MM.1S (cell line): ENCODE measurements around the gene PLCH2.

Experiments
- DNase-seq: peaks from one replicate; pipeline ENCODE4 v3.0.0-alpha.2; 2015
- H2AFZ ChIP-seq: fragments of 300-600 bp; sonication (generic); 2 replicates; pipeline ENCODE4 v1.6.0; 2016; ENCODE audit warnings: antibody characterized with exemption, low read length
- H3F3A ChIP-seq: fragments of 300-600 bp; sonication (generic); 2 replicates; pipeline ENCODE4 v1.6.1; 2016; ENCODE audit warnings: mild to moderate bottlenecking, antibody characterized with exemption, low read length, moderate library complexity, mixed read lengths; ENCODE audit not compliant: insufficient read depth
- H3K27ac ChIP-seq: fragments of 300-600 bp; sonication (generic); 2 replicates; pipeline ENCODE4 v1.5.1; 2016; ENCODE audit warnings: mild to moderate bottlenecking, low read length
- H3K27me3 ChIP-seq: fragments of 300-600 bp; sonication (generic); replicated peaks from 2 replicates; pipeline ENCODE4 v1.6.0; 2016; ENCODE audit warnings: low read length; ENCODE audit not compliant: insufficient read depth
- H3K36me3 ChIP-seq: fragments of 300-600 bp; sonication (generic); replicated peaks from 2 replicates; pipeline ENCODE4 v1.6.1; 2016; ENCODE audit warnings: mild to moderate bottlenecking, low read length, mixed read lengths; ENCODE audit not compliant: insufficient read depth
- H3K4me1 ChIP-seq: fragments of 300-600 bp; sonication (generic); 2 replicates; pipeline ENCODE4 v1.6.1; 2016; ENCODE audit warnings: low read length, mixed read lengths
- H3K4me2 ChIP-seq: fragments of 300-600 bp; sonication (generic); 2 replicates; pipeline ENCODE4 v1.6.0; 2016; ENCODE audit warnings: low read depth, low read length
- H3K4me3 ChIP-seq: fragments of 300-600 bp; sonication (generic); 2 replicates; pipeline ENCODE4 v1.5.1; 2016; ENCODE audit warnings: low read length, mixed read lengths
- H3K79me2 ChIP-seq: fragments of 300-600 bp; sonication (generic); 2 replicates; pipeline ENCODE4 v1.6.1; 2016; ENCODE audit warnings: mixed run types, low read length, mixed read lengths
- H3K9ac ChIP-seq: fragments of 300-600 bp; sonication (generic); 2 replicates; pipeline ENCODE4 v1.6.1; 2016; ENCODE audit warnings: low read length, mixed read lengths
- H3K9me2 ChIP-seq: fragments of 300-600 bp; sonication (generic); replicated peaks from 2 replicates; pipeline ENCODE4 v1.6.1; 2016; ENCODE audit warnings: mild to moderate bottlenecking, low read length, mixed read lengths; ENCODE audit not compliant: insufficient read depth
- H3K9me3 ChIP-seq: fragments of 300-600 bp; sonication (generic); replicated peaks from 2 replicates; pipeline ENCODE4 v1.6.1; 2016; ENCODE audit warnings: mild to moderate bottlenecking, low read length, mixed read lengths; ENCODE audit not compliant: insufficient read depth
- H4K20me1 ChIP-seq: fragments of 300-600 bp; sonication (generic); 2 replicates; pipeline ENCODE4 v1.6.1; 2016; ENCODE audit warnings: mild to moderate bottlenecking, low read length, moderate library complexity, mixed read lengths; ENCODE audit not compliant: insufficient read depth
- EZH2 ChIP-seq: fragments of 300-600 bp; sonication (generic); optimal IDR thresholded peaks from 2 replicates; pipeline ENCODE3; 2017; ENCODE audit warnings: low read depth, mild to moderate bottlenecking, antibody characterized with exemption, low read length, mixed read lengths
- EZH2phosphoT487 ChIP-seq: fragments of 300-600 bp; sonication (generic); IDR thresholded peaks from 2 replicates; pipeline ENCODE4 v1.6.1; 2018; ENCODE audit warnings: antibody characterized with exemption, low read length
- TF ChIP-seq, protein P1 (sequence below): fragments of 300-600 bp; sonication (generic); IDR thresholded peaks from 2 replicates; pipeline ENCODE4 v1.5.1; 2016; ENCODE audit warnings: antibody characterized with exemption, low read length, mixed read lengths

PLCH2 gene

DNA sequence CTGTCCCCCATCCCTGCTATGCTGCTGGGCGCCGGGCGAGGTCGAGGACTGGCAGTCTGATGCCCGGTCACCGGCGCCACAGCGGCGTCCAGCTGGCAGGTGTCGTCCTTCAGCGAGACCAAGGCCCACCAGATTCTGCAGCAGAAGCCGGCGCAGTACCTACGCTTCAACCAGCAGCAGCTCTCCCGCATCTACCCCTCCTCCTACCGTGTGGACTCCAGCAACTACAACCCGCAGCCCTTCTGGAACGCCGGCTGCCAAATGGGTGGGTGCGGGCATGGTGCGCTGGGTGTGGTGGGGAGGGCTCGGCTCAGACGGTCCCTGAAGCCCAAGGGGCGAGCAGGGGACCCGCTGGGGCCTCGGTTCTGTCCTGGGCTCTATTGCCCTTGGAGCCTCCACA lies 20.7 kb downstream of the PLCH2 start:
- Histone ChIP-seq H3K4me3 (no peak overlapping the region), H3K9ac (no peak overlapping the region), H3K4me1 (peaks cover 17% of the 10 kb centered on the region; the same call in 1 of the 2 replicates), H3F3A (no peaks in the 10 kb centered on the region), H2AFZ (no peak overlapping the region), H3K27me3 (peaks cover 44% of the 10 kb centered on the region), H3K79me2 (no peaks in the 10 kb centered on the region), H3K4me2 (no peak overlapping the region), H3K36me3 (no peaks in the 10 kb centered on the region), H3K27ac (no peak overlapping the region), H3K9me3 (no peaks in the 10 kb centered on the region), H3K9me2 (no peaks in the 10 kb centered on the region), H4K20me1 (no peaks in the 10 kb centered on the region)
- no peak for DNase-seq
- TF ChIP-seq, protein P1, sequence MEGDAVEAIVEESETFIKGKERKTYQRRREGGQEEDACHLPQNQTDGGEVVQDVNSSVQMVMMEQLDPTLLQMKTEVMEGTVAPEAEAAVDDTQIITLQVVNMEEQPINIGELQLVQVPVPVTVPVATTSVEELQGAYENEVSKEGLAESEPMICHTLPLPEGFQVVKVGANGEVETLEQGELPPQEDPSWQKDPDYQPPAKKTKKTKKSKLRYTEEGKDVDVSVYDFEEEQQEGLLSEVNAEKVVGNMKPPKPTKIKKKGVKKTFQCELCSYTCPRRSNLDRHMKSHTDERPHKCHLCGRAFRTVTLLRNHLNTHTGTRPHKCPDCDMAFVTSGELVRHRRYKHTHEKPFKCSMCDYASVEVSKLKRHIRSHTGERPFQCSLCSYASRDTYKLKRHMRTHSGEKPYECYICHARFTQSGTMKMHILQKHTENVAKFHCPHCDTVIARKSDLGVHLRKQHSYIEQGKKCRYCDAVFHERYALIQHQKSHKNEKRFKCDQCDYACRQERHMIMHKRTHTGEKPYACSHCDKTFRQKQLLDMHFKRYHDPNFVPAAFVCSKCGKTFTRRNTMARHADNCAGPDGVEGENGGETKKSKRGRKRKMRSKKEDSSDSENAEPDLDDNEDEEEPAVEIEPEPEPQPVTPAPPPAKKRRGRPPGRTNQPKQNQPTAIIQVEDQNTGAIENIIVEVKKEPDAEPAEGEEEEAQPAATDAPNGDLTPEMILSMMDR: no peak
- no peak for TF ChIP-seq EZH2
- TF ChIP-seq EZH2phosphoT487: no peak

DNA sequence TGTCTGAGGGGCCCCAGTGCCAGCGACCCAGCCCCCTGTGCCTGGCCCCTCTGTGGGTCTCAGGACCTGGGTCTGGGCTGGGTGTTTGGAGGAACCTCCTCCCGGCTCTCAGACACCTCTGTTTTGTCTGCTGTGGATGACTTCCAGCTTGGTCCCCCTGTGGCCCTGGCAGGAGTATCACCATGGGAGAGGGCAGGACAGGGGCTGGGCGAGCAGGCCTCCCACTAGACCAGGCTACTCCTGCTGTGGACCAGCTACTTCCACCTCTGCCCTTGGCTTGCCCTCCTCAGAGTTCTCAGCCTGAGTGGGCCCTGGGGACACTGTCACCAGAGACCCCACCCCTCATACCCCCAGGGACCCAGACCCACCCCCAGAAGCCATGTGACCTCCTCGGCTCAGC lies 21.8 kb downstream of the PLCH2 start:
- H3K4me2 ChIP-seq: no peak overlapping the region
- no peak overlapping the region for H3K9ac ChIP-seq
- DNase-seq: no peak
- H4K20me1 ChIP-seq: no peaks in the 10 kb centered on the region
- no peaks in the 10 kb centered on the region for H3K36me3 ChIP-seq
- H3K9me2 ChIP-seq: no peaks in the 10 kb centered on the region
- H3K4me1 ChIP-seq: 0 out of 2 replicates have a peak, but pooled peaks cover 7% of the 10 kb centered on the region
- no peak overlapping the region for H3K4me3 ChIP-seq
- H3K27ac ChIP-seq: no peak overlapping the region
- H3K79me2 ChIP-seq: no peaks in the 10 kb centered on the region
- peaks cover 43% of the 10 kb centered on the region for H3K27me3 ChIP-seq
- H3F3A ChIP-seq: no peaks in the 10 kb centered on the region
- H2AFZ ChIP-seq: no peak overlapping the region
- TF ChIP-seq, protein P1: no peak
- TF ChIP-seq EZH2 (no peak), EZH2phosphoT487 (no peak)
- no peaks in the 10 kb centered on the region for H3K9me3 ChIP-seq

DNA sequence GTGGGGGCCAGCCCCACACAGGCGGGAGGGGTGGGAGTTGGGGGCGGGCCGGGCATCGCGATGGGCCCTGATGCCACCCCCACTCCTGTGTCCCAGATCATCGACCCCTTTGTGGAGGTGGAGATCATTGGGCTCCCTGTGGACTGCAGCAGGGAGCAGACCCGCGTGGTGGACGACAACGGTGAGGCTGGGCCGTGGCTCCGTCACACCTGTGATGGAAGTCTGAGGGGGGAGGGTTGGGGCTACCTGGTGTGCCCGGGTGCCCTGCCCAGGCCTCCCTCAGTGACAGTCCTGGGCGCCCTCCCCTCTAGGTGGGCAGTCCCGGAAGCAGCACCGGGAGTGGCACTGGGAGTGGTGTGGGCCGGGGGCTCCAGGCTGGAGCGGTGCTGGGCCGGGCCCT lies 22.6 kb downstream of the PLCH2 start:
- H3K4me1 ChIP-seq: 0 out of 2 replicates have a peak, but pooled peaks cover 7% of the 10 kb centered on the region

More for the DNA sequence above, 22.6 kb downstream of the PLCH2 start:
- H3K9me3 ChIP-seq: no peaks in the 10 kb centered on the region
- no peak overlapping the region for H3K27ac ChIP-seq
- H3K9ac ChIP-seq: no peak overlapping the region
- H3K27me3 ChIP-seq: peaks cover 40% of the 10 kb centered on the region
- no peak overlapping the region for H2AFZ ChIP-seq
- no peaks in the 10 kb centered on the region for H3K9me2 ChIP-seq
- H3K4me3 ChIP-seq: no peak overlapping the region
- H4K20me1 ChIP-seq: no peaks in the 10 kb centered on the region
- H3F3A ChIP-seq: no peaks in the 10 kb centered on the region
- no peak for DNase-seq
- no peaks in the 10 kb centered on the region for H3K79me2 ChIP-seq
- no peak for TF ChIP-seq EZH2
- TF ChIP-seq EZH2phosphoT487: no peak
- TF ChIP-seq, protein P1: no peak
- H3K36me3 ChIP-seq: no peaks in the 10 kb centered on the region
- no peak overlapping the region for H3K4me2 ChIP-seq
